NT2/D1 (cell line): ENCODE data around the gene KRT6C.
"Not testable (repeated sequence)": the region's sequence is repeated elsewhere in the genome, so short reads cannot be mapped to it uniquely, and the experiment has no call there.

ENCODE experiments used
- SUZ12 ChIP-seq: IDR thresholded peaks from 2 replicates; pipeline ENCODE4 v1.6.1; 2011; ENCODE audit not compliant: insufficient read length, insufficient read depth; ENCODE audit errors: extremely low read depth
- YY1 ChIP-seq: IDR thresholded peaks from 2 replicates; pipeline ENCODE4 v1.6.1; 2011; ENCODE audit not compliant: insufficient read length, insufficient read depth
- ZNF274 ChIP-seq: IDR thresholded peaks from 2 replicates; pipeline ENCODE4 v1.6.1; 2011; ENCODE audit warnings: mild to moderate bottlenecking, low read depth, low read length

GRCh38 chr12:52500574-52500973, 27.0 kb upstream of the KRT6C start:
- TF ChIP-seq ZNF274, SUZ12, YY1: not testable (repeated sequence)
